GM06990 (cell line): ENCODE measurements around the gene STK24.

Source experiments
- DNase-seq: peaks from one replicate; pipeline ENCODE4 v3.0.0-alpha.2; 2011; ENCODE audit not compliant: insufficient read length; ENCODE audit errors: extremely low read depth
- H3K27me3 ChIP-seq: replicated peaks from 2 replicates; pipeline ENCODE4 v1.6.0; 2011; ENCODE audit warnings: low read length; ENCODE audit not compliant: control insufficient read depth, insufficient read depth
- H3K36me3 ChIP-seq: 2 replicates; pipeline ENCODE4 v1.5.1; 2011; ENCODE audit warnings: low read length; ENCODE audit not compliant: control insufficient read depth, insufficient read depth
- H3K4me3 ChIP-seq: replicated peaks from 2 replicates; pipeline ENCODE4 v1.5.1; 2011; ENCODE audit warnings: low read depth, mild to moderate bottlenecking, control low read depth, low read length
- TF ChIP-seq, protein P1 (sequence below): IDR thresholded peaks from 2 replicates; pipeline ENCODE4 v1.5.1; 2011; ENCODE audit warnings: low read length, control low read depth, mild to moderate bottlenecking, inconsistent platforms; ENCODE audit not compliant: insufficient read depth, poor library complexity, severe bottlenecking

Gene STK24

DNA sequence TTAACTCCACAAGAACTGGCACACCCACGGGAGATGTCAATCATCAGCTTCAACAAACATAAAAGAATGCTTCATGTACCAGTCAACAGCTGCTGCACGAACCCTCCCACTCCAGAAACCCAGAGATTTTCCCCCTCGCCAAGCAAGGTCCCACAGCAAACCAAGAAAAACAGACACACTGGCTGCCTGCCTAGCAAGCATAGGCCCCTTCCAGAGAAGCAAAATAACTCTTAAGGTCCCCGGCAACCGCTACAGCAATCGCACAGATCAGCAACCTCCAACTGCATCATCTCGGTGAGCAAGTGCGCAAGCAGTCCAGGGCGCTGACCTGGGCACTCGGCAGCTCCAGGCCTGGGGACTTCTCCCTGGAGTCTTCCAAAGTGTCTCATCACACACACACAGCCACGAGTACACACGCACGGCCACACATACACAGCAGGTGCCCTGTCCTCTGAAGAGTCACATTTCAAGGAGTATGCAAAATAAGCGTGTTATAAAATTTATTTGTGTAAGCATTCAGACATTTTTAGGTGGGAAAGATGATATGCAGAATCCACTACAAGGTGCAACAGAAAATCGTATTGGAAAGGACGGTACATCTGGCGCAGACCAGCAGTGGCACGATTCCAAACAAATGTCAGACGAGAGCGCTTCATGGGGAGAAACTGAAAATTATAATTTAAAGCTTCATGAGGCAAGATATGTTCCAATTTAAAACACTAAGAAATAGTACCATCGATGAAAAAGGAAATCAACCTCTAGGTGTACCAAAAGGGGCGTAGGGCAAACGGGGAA is 125.0 kb downstream of the STK24 start:
- H3K27me3 ChIP-seq: no peaks in the 10 kb centered on the region
- TF ChIP-seq, protein P1, sequence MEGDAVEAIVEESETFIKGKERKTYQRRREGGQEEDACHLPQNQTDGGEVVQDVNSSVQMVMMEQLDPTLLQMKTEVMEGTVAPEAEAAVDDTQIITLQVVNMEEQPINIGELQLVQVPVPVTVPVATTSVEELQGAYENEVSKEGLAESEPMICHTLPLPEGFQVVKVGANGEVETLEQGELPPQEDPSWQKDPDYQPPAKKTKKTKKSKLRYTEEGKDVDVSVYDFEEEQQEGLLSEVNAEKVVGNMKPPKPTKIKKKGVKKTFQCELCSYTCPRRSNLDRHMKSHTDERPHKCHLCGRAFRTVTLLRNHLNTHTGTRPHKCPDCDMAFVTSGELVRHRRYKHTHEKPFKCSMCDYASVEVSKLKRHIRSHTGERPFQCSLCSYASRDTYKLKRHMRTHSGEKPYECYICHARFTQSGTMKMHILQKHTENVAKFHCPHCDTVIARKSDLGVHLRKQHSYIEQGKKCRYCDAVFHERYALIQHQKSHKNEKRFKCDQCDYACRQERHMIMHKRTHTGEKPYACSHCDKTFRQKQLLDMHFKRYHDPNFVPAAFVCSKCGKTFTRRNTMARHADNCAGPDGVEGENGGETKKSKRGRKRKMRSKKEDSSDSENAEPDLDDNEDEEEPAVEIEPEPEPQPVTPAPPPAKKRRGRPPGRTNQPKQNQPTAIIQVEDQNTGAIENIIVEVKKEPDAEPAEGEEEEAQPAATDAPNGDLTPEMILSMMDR: no peak
- peaks cover 20% of the 10 kb centered on the region for H3K36me3 ChIP-seq
- DNase-seq: no peak
- H3K4me3 ChIP-seq: no peak overlapping the region

DNA sequence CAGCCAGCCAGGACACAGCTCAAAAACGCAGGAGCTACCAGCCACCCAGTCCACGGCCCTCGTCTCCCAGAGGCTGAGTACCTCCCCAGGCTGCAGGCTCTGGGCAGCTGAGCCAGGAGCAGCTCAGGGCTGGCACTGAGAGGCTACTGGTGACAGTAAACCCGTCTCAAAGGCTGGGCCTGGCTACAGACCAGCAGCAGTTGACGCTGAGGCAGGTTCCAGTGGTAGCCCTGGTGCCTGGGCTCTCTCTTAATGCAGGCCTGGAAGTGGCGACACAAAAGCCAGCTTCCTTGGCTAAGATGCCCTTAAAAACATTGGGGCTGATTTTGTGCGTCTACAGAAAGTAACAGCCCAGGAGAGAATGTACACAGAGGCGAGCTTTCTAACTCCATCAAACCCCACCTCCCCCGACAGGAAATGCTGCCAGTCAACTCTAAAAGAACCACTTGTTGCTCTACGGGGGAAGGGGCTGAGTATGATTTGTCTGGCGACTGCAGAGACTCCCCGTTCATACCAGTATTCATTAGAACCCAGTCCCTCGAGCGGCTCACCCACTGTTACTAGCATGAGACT is 126.3 kb downstream of the STK24 start:
- no peaks in the 10 kb centered on the region for H3K27me3 ChIP-seq
- H3K36me3 ChIP-seq: peaks cover 14% of the 10 kb centered on the region
- TF ChIP-seq, protein P1: no peak
- no peak for DNase-seq
- no peak overlapping the region for H3K4me3 ChIP-seq

DNA sequence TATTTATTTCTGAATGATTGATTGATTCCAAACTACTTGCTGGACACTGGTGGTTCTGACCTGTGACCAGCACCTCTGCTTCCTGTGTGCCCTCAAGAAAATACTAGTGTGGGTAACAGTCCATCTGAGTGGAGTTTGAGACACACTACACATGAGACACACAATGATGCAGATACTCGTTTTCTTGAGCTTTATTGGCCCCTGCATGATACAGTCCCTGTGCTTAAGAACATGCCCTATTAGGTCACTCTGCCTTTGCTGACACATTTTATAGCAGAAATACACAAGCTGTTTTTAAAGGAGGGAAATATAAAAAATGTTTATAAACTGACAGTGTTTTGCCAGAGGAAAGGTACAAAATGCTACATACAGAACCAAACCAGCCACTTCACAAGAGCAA is 126.9 kb downstream of the STK24 start:
- TF ChIP-seq, protein P1: no peak
- Histone ChIP-seq H3K27me3 (no peaks in the 10 kb centered on the region), H3K36me3 (peaks cover 14% of the 10 kb centered on the region), H3K4me3 (no peak overlapping the region)
- DNase-seq: no peak

DNA sequence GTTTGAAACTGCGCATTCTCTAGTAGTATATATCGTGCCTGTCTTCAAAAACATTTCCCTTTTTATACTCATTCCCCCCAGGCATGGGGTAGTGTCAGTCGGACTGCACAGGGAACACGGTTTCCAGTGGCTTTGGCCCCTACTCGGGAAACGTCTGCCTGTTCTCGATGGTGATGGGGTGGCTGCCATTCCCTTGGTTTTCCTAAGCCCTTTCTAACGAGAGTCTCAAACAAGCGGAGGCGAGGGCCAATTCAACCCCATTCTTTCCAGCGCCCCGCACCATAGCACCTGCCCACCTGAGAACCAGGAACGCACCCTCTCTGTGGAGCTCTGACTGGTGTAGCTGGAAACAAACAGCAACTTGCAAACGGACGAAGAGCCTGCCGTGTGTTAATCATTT is 127.6 kb downstream of the STK24 start:
- Histone ChIP-seq H3K4me3 (no peak overlapping the region), H3K27me3 (no peaks in the 10 kb centered on the region), H3K36me3 (peaks cover 11% of the 10 kb centered on the region)
- TF ChIP-seq, protein P1: no peak
- no peak for DNase-seq

DNA sequence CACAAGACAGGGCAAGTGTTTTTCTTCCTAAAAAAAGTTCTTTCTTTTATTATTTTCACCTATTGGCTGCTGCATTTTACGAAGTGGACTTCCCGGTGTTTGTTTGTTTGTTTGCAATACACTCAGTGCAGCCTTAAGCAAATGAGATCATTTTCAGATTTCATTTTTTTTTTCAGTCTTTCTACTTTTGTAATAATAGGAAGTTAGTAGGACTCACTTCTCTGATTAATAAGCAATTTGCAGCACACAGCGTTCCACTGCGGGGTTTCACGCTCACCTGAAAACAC is 128.3 kb downstream of the STK24 start:
- H3K27me3 ChIP-seq: no peaks in the 10 kb centered on the region
- H3K4me3 ChIP-seq: no peak overlapping the region
- H3K36me3 ChIP-seq: peaks cover 11% of the 10 kb centered on the region
- DNase-seq: no peak
- TF ChIP-seq, protein P1: no peak
